Fibroblast of pulmonary artery (primary cell): Measurements from ENCODE around the gene KRTAP10-2.

ENCODE experiments used
- DNase-seq: peaks from one replicate; pipeline ENCODE4 v3.0.0-alpha.2; 2010; ENCODE audit warnings: low read depth
- H3K4me3 ChIP-seq: replicated peaks from 2 replicates; pipeline ENCODE4 v1.5.1; 2011; ENCODE audit warnings: low read depth, mild to moderate bottlenecking, control low read depth, low read length, moderate library complexity
- TF ChIP-seq, protein P1 (sequence below): IDR thresholded peaks from 2 replicates; pipeline ENCODE4 v1.5.1; 2011; ENCODE audit warnings: mild to moderate bottlenecking, control low read depth, low read length, inconsistent platforms; ENCODE audit errors: missing control alignments

KRTAP10-2 gene

GRCh38 chr21:44515359-44516165 lies 35.7 kb downstream of the KRTAP10-2 start:
- H3K4me3 ChIP-seq: no peak overlapping the region
- TF ChIP-seq, protein P1, sequence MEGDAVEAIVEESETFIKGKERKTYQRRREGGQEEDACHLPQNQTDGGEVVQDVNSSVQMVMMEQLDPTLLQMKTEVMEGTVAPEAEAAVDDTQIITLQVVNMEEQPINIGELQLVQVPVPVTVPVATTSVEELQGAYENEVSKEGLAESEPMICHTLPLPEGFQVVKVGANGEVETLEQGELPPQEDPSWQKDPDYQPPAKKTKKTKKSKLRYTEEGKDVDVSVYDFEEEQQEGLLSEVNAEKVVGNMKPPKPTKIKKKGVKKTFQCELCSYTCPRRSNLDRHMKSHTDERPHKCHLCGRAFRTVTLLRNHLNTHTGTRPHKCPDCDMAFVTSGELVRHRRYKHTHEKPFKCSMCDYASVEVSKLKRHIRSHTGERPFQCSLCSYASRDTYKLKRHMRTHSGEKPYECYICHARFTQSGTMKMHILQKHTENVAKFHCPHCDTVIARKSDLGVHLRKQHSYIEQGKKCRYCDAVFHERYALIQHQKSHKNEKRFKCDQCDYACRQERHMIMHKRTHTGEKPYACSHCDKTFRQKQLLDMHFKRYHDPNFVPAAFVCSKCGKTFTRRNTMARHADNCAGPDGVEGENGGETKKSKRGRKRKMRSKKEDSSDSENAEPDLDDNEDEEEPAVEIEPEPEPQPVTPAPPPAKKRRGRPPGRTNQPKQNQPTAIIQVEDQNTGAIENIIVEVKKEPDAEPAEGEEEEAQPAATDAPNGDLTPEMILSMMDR: no peak
- no peak for DNase-seq

DNA sequence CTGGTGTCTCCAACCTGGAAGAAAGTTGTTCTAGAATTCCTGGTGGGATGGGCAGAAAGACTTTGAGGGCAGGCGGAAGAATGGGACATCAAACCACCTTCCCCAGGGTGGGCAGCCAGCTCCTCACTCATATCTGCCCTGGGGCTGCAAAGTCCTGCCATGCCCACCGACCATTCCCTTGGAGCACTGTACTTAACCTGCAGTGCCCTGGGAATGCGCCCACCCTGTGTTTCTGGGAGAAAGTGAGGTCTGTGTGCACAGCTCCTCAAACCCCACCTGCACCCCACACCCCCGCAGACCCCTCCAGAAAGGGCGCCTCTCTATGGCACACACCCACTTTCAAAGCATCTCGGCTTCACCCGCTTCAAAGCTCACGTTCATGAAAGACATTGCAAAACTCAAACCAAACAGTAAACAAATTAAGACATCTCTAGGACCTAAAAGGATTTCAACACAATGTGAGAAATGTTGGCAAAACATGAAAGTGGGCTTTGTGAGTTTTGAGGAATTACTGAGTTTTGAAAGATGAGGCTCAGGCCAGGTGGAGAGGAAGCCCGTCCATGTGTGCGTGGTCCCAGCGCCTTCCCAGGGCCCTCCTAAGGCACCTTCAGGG lies 36.5 kb downstream of the KRTAP10-2 start:
- TF ChIP-seq, protein P1: no peak
- no peak overlapping the region for H3K4me3 ChIP-seq
- DNase-seq: no peak

DNA sequence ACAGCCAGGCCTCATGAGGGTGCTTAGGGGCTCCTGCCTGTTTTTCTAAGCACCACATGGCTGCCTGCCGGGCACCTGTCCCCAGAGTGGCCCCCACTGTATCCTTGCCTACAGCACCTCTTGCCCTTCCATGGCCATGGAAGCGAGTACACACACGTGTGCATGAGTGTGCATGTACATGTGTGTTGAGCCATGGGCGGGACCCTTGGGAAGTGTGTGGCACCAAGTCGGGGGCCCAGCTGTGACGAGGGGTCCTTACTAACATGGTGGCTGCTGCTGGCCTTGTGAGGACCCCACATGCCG lies 37.1 kb downstream of the KRTAP10-2 start:
- H3K4me3 ChIP-seq: no peak overlapping the region
- no peak for DNase-seq
- TF ChIP-seq, protein P1: no peak

DNA sequence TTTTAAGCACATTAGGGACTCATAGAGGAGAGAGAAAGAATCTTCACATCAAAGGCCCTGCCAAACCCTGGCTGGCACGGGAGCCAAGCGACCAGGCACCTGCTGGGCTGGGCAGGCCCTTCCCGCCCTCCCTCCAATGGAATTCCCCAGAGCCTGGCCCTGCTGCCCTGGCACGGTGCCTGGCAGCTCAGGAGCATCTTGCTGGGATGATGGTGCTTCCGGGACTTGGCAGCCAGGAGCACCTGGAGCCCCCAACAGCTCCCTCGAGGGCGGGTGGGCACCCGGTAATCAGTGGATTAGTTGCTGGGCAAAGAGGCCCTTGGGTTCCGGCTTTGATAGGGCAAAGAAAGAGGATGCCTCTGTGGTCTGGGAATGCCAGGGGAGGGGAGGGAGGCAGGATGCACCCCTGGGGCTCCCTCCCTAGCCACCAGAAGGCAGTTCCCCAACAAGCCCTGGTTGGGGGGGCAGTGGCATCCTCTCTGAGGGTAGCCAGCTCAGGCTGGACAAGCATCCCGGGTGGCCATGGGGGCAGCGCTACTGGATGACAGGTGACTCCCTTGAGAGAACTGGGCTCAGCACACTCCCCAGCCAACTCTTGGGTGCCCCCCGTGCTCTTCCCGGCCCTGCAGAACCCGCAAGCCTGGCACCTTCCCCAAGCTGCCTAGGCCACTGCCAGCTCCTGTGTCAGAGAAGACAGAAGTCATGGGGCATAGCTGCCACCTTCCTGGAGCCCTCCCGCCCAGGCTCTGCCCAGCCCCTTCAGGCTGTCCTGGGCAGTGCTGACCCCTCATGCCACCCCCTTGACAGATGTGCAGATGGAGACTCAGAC lies 37.7 kb downstream of the KRTAP10-2 start:
- TF ChIP-seq, protein P1: no peak
- no peak for DNase-seq
- no peak overlapping the region for H3K4me3 ChIP-seq

- DNase-seq: no peak
- H3K4me3 ChIP-seq: no peak overlapping the region
- TF ChIP-seq, protein P1: no peak
These were observed 38.6 kb downstream of the KRTAP10-2 start for GRCh38 chr21:44512496-44513388.

DNA sequence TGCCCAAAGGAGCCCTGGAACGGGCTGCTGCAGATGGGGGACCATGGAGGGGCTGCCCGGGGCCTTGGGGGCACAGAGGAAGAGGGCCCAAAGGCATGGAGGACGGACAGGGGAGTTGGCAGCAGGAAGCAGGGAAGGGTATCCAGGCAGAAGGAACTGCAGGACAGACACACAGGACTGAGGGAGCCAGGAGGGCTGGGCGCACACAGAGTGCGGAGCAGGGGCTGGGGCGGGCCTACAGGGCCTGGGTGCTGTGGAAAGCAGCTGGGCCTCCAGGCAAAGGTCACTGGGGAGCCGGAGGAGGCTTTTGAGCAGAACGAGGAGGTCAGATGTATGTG lies 39.4 kb downstream of the KRTAP10-2 start:
- TF ChIP-seq, protein P1: no peak
- H3K4me3 ChIP-seq: no peak overlapping the region
- DNase-seq: no peak
